ENCODE measurements around the gene CALHM4.

DNA sequence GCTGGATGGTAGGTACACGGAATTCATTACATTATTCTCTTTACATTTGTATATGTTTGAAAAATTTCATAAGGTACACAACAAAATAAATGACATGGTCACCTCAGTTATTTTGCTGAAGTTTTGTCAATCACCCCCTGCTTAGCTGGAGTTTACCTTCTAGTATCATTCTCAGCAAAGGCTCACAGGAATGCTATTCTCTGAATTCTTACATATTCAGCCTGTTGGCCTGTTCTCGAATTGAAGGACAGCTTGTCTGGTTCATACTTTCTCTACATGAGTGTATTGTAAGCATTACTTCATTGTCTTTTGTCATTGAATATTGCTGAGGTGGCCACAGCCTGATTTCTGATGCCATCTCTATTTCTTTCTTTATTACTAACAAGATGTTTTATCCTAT lies 29.3 kb upstream of the CALHM4 start:
- no peak for TF ChIP-seq YY1 (IDR thresholded peaks at IDR 0.05; ENCODE audit: insufficient read depth, insufficient read length)
- TF ChIP-seq ZNF274 (IDR thresholded peaks at IDR 0.05; ENCODE audit: low read depth, low read length): no peak
